ENCODE data around the gene BMPR1B.

The BMPR1B gene

DNA sequence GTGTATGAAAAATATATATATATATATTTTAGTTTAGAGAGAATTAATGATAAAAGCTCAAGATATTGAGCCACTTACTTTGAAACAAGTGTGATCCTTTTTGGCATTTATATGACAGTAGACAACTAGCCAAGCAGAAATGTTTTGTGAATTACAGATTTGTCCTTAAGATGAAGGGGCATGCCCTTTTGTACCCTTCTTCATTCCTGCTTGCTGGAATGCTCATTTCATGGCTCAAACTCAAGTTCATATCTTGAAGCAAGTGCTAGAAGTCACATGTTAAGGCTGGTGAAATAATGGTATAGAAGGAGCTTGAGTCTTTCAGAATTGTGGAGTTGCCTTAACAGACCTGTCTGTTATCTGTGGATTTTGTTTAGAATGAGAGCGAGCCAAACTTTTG is 203.0 kb downstream of the BMPR1B start:
- DNase-seq (ENCODE audit: low spot score), result no peak

GRCh38 chr4:94961420-94961819 is 203.7 kb downstream of the BMPR1B start:
- peak; percentile 8 for DNase-seq (ENCODE audit: low spot score)

DNA sequence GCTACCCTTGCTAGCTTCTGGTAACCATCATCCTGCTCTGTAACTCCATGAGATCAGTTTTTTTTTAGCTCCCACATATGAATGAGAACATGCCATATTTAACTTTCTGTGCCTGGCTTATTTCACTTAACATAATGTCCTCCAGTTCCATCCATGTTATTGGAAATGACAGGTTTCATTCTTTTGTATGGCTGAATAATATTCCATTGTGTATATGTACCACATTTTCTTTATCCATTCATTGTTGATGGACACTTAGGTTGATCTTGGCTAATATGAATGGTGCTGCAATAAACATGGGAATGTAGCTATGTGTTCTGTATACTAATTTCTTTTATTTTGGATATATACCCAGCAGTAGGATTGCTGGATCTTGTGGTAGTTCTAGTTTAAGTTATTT is 204.7 kb downstream of the BMPR1B start:
- no peak for DNase-seq (ENCODE audit: low spot score)

- no peak for DNase-seq (ENCODE audit: low spot score)
These were observed 208.1 kb downstream of the BMPR1B start for GRCh38 chr4:94965852-94966251.

DNA sequence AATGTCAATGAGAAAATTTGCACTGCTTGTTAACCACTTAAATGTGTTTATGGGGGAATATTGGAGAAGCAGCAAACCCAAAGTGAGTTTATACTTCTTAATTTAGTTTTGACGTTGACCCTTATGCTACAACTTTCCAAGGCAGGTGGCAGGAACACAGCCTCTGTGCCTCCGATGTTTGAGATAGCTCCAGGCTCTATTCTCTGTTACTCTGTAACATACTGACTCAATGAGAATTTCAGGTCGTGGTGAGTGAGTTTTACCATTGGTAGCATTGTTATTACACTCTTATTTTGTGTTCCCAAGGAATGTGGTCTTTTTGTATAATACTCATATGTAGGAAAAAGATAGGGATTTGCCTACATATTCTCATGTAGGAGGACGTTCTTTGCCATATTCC is 210.7 kb downstream of the BMPR1B start:
- DNase-seq (ENCODE audit: low spot score), result no peak

- no peak for DNase-seq (ENCODE audit: low spot score)
These were observed 212.9 kb downstream of the BMPR1B start for GRCh38 chr4:94970650-94971049.

- DNase-seq (ENCODE audit: low spot score), result peak; percentile 43
These were observed 217.0 kb downstream of the BMPR1B start for GRCh38 chr4:94974773-94975172.

- DNase-seq (ENCODE audit: low spot score), result peak; percentile 77
These were observed 218.7 kb downstream of the BMPR1B start for GRCh38 chr4:94976371-94977011.

GRCh38 chr4:94978904-94979303 is 221.1 kb downstream of the BMPR1B start:
- no peak for DNase-seq (ENCODE audit: low spot score)

- DNase-seq (ENCODE audit: low spot score), result peak; percentile 13
These were observed 221.9 kb downstream of the BMPR1B start for GRCh38 chr4:94979621-94980020.

DNA sequence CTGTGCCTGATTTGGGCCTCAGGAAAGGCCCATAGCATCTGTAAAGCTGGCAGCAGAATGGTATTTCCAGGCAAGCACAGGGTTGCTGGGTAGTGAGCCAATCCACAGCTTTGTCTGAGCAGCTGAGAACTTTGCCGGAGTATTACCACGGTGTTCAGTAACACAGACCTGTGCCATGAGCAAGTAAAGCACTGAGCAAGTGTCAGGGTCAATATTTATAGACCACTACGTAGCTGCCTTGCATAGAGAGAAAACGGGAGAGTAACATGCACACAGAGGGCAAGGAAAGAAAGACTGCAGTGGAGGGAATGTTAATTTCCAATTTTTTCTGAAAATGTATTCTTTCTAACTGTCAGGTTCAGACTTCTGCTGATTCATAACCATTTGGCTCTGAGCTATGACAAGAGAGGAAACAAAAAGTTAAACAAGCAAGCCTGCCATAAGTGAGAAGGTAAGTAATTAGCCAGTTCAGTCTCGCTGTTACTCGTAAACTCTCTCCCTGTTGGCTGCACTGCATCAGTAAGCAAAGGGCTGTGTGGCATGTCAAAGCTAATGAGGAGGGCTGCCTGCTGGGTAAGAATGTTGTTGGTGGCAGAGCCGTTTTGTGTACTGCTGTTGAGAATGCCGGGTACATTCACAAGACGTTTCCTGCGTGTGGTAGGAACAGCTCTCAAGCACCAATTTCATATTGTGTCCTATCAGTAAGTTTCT is 238.1 kb downstream of the BMPR1B start:
- peak; percentile 23 for DNase-seq (ENCODE audit: low spot score)

- DNase-seq (ENCODE audit: low spot score), result no peak
These were observed 242.4 kb downstream of the BMPR1B start for GRCh38 chr4:95000076-95000648.

DNA sequence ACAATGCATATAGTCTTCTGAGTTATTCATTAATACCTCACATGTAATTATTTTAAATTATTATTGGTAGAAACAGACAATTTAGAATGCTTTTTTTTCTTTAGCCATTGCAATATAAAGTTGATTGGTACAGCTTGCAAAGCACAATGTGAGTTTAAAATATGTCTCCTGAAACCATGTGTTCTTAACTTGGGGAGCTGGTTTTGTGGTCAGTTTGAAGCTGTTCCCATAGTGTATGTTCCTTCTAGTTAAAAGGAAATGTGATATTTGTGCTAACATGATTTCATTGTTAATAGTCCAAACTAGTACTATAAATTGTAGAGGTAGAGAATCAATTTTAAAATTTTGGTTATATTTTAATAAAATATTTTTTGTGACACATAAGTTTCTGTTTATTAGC is 247.2 kb downstream of the BMPR1B start:
- DNase-seq (ENCODE audit: low spot score), result no peak

GRCh38 chr4:95007998-95008397 is 250.2 kb downstream of the BMPR1B start:
- no peak for DNase-seq (ENCODE audit: low spot score)

- DNase-seq (ENCODE audit: low spot score), result no peak
These were observed 255.5 kb downstream of the BMPR1B start for GRCh38 chr4:95013236-95013635.

DNA sequence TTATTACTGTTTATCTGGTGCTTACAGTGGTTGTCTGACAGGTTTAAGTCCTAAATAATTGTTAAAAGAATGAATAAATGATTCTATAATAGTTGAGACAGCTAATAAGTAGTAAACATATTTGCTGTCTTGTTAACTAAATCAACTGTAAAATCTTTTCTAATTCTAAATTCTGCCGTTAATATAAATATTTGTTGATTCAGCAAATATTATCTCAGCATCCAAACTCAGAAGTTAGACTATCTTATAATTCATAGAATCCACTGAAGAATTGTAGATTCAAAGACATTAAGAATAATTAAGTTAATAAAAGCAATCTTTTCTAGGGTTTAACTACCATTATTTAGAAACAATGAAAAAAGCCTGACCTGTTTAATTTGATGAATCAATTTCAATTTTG is 256.3 kb downstream of the BMPR1B start:
- no peak for DNase-seq (ENCODE audit: low spot score)

- DNase-seq (ENCODE audit: low spot score), result no peak
These were observed 259.7 kb downstream of the BMPR1B start for GRCh38 chr4:95017305-95018064.

DNA sequence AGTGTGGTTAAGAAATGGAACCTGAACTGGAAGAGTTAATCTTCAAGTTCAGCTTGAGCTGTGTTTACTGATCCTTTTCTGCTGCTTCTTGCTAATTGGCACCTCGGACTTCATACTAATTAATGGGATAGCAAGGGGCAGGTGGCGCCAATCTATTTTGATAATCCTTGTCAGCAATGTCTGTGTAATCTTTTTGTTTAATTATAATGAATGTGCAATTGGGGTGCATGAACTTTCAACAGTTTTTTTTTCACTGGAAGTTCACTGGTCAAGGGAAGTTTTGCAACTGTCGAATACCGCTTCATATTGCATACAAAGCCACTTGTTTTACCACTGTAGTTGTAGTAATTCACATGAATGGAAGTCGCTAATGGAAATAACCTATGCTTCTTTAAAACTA is 261.0 kb downstream of the BMPR1B start:
- no peak for DNase-seq (ENCODE audit: low spot score)

GRCh38 chr4:95020521-95020920 is 262.8 kb downstream of the BMPR1B start:
- no peak for DNase-seq (ENCODE audit: low spot score)

- no peak for DNase-seq (ENCODE audit: low spot score)
These were observed 263.3 kb downstream of the BMPR1B start for GRCh38 chr4:95021099-95021498.

- no peak for DNase-seq (ENCODE audit: low spot score)
These were observed 265.4 kb downstream of the BMPR1B start for GRCh38 chr4:95023110-95023509.

DNA sequence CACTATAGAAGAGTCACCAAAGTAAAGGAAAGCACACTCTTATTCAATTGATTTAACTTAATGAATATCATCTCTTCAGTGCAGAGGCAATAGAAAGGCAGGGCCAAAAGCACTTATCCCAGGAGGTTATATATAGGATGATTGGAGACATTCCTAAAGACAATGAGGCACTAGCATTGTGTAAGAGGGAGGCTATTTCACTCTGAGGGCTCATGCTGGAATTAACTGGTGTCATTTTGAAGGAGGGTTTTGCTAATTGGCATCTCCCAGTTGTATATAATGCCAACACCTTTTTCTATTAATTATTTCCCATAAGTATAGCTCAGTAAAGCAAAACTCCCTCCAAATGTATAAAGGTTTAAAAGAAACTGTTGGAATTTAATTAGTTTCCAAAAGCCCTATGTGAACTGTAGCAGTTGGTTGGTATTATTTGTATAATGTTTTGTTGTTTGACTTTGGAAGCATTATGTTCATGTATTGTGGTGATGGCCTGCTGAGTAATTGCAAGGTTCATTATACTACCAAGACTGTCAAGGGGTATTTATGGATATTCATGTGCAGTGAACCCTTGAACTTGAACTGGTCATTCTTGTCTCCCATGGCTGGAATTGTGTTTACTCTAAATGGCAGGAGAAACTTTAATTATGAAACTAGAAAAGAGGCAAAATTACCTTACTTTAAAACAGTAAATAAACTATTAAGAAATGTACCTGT is 270.3 kb downstream of the BMPR1B start:
- no peak for DNase-seq (ENCODE audit: low spot score)
